Gastroesophageal sphincter (tissue), 4 donors: ENCODE measurements around the gene KIFC1. TPM values are rescaled to one million over a fixed set of nuclear protein-coding genes. Genes with fewer than 3 reads are reported as not detected.
"Not testable (repeated sequence)": the region's sequence is repeated elsewhere in the genome, so short reads cannot be mapped to it uniquely, and the experiment has no call there.

Source experiments
- ATAC-seq: fragments of 150-250 bp; one replicate; pipeline ENCODE4 v1.9.1; 2016; ENCODE audit warnings: mild to moderate bottlenecking, moderate library complexity
- H3K27ac ChIP-seq, 4 donors: fragments of 200-600 bp; sonication (generic) in 3 of 4; 1 replicate in 3 of 4; 2 replicates in 1 of 4; pipeline ENCODE4 v1.5.1; 2016 to 2019
- H3K27me3 ChIP-seq: fragments of 200-600 bp; sonication (generic); one replicate; pipeline ENCODE4 v1.5.1; 2019
- H3K36me3 ChIP-seq, 2 donors: fragments of 200-600 bp; sonication (generic); one replicate each; pipeline ENCODE4 v1.5.1; 2019; ENCODE audit warnings: control low read depth in 1 of 2
- H3K4me1 ChIP-seq, 3 donors: fragments of 200-600 bp; sonication (generic); 1 replicate in 2 of 3; 2 replicates in 1 of 3; pipeline ENCODE4 v1.5.1; 2016 to 2019; ENCODE audit warnings: control low read depth in 2 of 3
- H3K4me3 ChIP-seq, 2 donors: fragments of 200-600 bp; sonication (generic); one replicate each; pipeline ENCODE4 v1.5.1; 2019; ENCODE audit warnings: mild to moderate bottlenecking in 1 of 2, moderate library complexity in 1 of 2
- H3K9me3 ChIP-seq, 3 donors: fragments of 200-600 bp; sonication (generic); one replicate each; pipeline ENCODE4 v1.5.1; 2017 to 2019; ENCODE audit warnings: control low read depth in 2 of 3
- EP300 ChIP-seq: sonication (generic); formaldehyde crosslinking; IDR thresholded peaks from one replicate; pipeline ENCODE4 v1.6.1; 2017; ENCODE audit warnings: antibody characterized with exemption, mild to moderate bottlenecking
- POLR2A ChIP-seq, 2 donors: fragments of 450-650 bp; IDR thresholded peaks; one replicate each; pipeline ENCODE4 v1.6.1; 2017; ENCODE audit warnings: antibody characterized with exemption in 2 of 2, mild to moderate bottlenecking in 2 of 2, moderate library complexity in 1 of 2
- POLR2AphosphoS5 ChIP-seq: sonication (generic); formaldehyde crosslinking; IDR thresholded peaks from one replicate; pipeline ENCODE4 v1.6.1; 2017; ENCODE audit warnings: antibody characterized with exemption
- WGBS, 2 donors: methylation state at CpG; one replicate each; pipeline ENCODE4 v1.1.5; 2018; ENCODE audit warnings: low coverage in 1 of 2; 5-methylcytosine and 5-hydroxymethylcytosine counted together
- total RNA-seq, 4 donors: library from RNA; depleted of rRNA; stranded (reverse); fragments of >200 nt; gene quantifications; one replicate each; pipeline ENCODE4 v1.1.0, GENCODE V29; 2016
- TF ChIP-seq, protein P1 (sequence below), 4 experiments: fragments of 200-600 bp in 2 of 4; fragments of 450-650 bp in 2 of 4; sonication (generic) in 1 of 4; IDR thresholded peaks; one replicate each; pipeline ENCODE4 v1.5.1; 2017 to 2019; ENCODE audit warnings: antibody characterized with exemption in 4 of 4, mild to moderate bottlenecking in 2 of 4, moderate library complexity in 2 of 4

The KIFC1 gene, protein sequence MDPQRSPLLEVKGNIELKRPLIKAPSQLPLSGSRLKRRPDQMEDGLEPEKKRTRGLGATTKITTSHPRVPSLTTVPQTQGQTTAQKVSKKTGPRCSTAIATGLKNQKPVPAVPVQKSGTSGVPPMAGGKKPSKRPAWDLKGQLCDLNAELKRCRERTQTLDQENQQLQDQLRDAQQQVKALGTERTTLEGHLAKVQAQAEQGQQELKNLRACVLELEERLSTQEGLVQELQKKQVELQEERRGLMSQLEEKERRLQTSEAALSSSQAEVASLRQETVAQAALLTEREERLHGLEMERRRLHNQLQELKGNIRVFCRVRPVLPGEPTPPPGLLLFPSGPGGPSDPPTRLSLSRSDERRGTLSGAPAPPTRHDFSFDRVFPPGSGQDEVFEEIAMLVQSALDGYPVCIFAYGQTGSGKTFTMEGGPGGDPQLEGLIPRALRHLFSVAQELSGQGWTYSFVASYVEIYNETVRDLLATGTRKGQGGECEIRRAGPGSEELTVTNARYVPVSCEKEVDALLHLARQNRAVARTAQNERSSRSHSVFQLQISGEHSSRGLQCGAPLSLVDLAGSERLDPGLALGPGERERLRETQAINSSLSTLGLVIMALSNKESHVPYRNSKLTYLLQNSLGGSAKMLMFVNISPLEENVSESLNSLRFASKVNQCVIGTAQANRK
- under 1 TPM in 2 of 4 donors, not detected in 2; 0.67 to 0.79 TPM for total RNA-seq

DNA sequence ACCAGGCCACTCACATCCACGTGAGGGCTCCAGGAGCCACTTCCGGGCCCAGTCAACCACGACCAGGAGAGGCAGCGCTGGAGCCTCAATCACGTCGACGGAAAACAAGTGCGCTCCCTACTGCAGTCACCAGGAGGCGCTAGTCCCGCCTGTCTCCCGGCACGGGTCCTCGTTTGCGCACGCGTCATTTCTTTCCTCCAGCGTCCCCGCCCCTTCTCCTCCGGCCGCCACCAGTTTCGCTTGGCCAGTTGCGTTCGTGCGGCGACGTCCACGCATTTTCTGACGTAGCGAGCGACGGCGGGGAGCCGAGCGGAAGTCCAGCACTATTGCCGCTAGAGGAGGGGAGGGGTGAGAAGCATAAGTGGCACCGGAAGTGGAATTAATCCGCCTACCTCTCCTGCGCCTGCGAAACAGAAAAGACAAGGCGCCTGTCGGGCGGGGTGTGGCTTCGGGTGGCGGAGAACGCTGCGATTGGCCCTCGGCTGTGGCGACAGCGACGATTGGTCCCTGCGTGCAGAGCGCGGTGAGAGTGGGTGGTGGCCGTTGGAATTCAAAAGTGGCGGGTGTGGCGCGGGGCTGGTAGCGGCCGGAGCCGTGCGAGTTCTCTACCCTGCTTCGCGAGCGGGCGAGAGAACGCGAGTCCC lies at the start of gene KIFC1:
KIFC1 (plus strand) TSS at position 546 of the 644 bp plus-strand sequence. CDS start 163 bp downstream, outside the sequence.
- H3K27ac ChIP-seq: peak within 1 kb of the TSS; percentile 80 to 93 (median 92)
- H3K36me3 ChIP-seq: no peaks in the 10 kb centered on the region
- 0% methylated on average over 1 to 21 of the region's 67 CpGs for WGBS, 2 donors
- peaks cover 3 to 15% (median 10%) of the 10 kb centered on the region in 3 donors for H3K4me1 ChIP-seq
- no peaks in the 10 kb centered on the region for H3K9me3 ChIP-seq
- TF ChIP-seq POLR2AphosphoS5: peak; percentile 83
- TF ChIP-seq POLR2A (IDR thresholded peaks at IDR 0.05): no peak
- no peak for TF ChIP-seq EP300
- TF ChIP-seq, protein P1, sequence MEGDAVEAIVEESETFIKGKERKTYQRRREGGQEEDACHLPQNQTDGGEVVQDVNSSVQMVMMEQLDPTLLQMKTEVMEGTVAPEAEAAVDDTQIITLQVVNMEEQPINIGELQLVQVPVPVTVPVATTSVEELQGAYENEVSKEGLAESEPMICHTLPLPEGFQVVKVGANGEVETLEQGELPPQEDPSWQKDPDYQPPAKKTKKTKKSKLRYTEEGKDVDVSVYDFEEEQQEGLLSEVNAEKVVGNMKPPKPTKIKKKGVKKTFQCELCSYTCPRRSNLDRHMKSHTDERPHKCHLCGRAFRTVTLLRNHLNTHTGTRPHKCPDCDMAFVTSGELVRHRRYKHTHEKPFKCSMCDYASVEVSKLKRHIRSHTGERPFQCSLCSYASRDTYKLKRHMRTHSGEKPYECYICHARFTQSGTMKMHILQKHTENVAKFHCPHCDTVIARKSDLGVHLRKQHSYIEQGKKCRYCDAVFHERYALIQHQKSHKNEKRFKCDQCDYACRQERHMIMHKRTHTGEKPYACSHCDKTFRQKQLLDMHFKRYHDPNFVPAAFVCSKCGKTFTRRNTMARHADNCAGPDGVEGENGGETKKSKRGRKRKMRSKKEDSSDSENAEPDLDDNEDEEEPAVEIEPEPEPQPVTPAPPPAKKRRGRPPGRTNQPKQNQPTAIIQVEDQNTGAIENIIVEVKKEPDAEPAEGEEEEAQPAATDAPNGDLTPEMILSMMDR (IDR thresholded peaks at IDR 0.05): peak; percentile 78 to 98 (median 97)
- no peaks in the 10 kb centered on the region for H3K27me3 ChIP-seq
- peak; percentile 97 for ATAC-seq
- peak within 1 kb of the TSS; percentile 28 to 58 for H3K4me3 ChIP-seq

DNA sequence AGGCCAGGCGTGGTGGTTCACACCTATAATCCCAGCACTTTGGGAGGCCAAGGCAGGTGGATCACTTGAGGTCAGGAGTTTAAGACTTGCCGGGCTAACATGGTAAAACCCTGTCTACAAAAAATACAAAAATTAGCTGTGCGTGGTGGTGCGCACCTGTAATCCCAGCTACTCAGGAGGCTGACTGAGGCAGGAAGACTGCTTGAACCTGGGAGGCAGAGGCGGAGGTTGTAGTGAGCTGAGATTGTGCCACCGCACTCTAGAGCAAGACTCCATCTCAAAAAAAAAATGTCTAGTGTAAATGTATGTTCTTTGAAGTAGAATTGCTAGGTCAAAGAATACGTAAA lies 48.0 kb upstream of the KIFC1 start:
- not testable (repeated sequence) for H3K27ac ChIP-seq, H3K4me3 ChIP-seq, H3K27me3 ChIP-seq, ATAC-seq, H3K36me3 ChIP-seq, H3K9me3 ChIP-seq
- WGBS, 2 donors: 89 to 96% methylated on average over 4 to 5 of the region's 7 CpGs
- H3K4me1 ChIP-seq: peaks cover 0 to 13% (median 5%) of the 10 kb centered on the region in 3 donors

DNA sequence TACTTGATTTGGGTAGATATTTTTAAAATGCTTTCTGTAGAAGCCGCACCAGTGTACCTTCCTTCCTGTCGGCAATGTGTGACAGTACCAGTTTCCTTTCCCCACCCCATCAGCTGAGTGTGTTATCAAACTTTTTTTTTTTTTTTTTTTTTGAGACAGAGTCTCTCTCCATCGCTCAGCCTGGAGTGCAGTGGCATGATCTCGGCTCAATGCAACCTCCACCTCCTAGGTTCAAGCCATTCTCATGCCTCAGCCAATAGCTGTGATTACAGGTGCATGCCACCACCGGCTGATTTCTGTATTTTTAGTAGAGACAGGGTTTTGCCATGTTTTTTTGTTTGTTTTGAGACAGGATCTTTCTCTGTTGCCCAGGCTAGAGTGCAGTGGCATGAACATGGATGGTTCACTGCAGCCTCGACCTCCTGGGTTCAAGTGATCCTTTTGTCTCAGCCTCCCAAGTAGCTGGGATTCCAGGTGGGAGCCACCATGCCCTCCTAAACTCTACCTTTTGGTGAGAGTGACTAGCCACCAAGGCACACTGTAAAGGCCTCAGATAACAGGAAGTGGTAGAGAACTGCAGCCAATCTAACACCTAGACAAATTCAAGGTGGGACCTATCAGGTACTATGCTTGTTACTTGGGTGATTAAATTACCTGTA lies 47.5 kb upstream of the KIFC1 start:
- ATAC-seq: no peak
- peaks cover 0 to 13% (median 5%) of the 10 kb centered on the region in 3 donors for H3K4me1 ChIP-seq
- no peak overlapping the region for H3K27ac ChIP-seq
- no peaks in the 10 kb centered on the region for H3K9me3 ChIP-seq
- TF ChIP-seq POLR2AphosphoS5 (no peak), POLR2A (IDR thresholded peaks at IDR 0.05) (no peak), EP300 (no peak)
- TF ChIP-seq, protein P1 (IDR thresholded peaks at IDR 0.05): no peak
- H3K4me3 ChIP-seq: no peak overlapping the region
- whole genome bisulfite sequencing, 2 donors: 71 to 76% methylated on average over 3 to 5 of the region's 6 CpGs
- H3K27me3 ChIP-seq: no peaks in the 10 kb centered on the region
- no peaks in the 10 kb centered on the region for H3K36me3 ChIP-seq

DNA sequence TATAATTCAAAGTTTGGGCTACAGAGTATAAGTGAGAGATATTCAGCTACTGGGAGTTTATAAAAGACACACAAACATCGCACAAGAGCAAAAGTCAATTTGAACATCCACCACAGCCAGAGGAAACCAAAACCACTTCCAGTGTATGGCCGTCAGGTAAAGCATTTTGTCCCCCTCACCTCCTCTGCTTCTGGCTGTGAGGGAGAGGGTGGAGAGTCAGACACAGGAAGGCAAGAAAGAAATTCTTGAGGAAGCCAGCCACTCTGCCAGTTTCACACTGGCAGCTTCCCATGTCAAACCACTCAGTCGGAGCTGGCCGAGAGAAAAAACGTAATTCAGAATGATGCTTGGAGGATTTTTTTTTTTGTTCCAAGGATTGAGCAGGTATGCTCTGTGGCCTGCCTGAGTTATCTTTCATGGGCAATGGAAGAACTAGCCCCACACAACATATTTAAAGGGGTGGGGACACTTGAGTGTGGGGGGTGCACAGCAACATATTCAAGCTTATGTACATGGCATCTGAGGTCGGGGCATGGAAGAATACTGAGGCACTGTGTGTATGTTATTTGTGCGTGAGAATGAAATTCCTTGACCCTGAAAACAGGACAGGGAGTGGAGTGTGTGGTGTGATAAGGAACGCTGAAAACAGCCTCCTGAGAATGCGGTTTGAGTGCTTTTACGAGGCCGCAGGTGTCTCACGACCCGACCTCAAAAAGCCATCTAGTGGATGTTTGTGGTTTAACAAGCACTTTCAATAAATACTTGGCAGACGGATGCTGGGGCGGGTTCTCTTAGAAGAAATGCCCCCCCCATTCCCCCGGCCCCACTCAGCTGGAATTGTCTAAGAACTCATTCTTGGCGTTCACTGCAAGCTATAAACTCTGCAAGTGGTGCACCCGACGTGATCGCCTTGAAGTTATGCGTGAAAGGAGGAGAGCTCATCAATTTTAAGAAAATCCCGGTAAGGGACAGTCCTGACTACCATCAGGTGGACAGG lies 46.6 kb upstream of the KIFC1 start:
- peaks cover 0 to 13% (median 5%) of the 10 kb centered on the region in 3 donors for H3K4me1 ChIP-seq
- no peaks in the 10 kb centered on the region for H3K36me3 ChIP-seq
- no peak overlapping the region for H3K4me3 ChIP-seq
- ATAC-seq: peak; percentile 66
- H3K27ac ChIP-seq: peak overlapping the region in 2 of 4 donors; percentile 27 to 32
- no peaks in the 10 kb centered on the region for H3K27me3 ChIP-seq
- no peaks in the 10 kb centered on the region for H3K9me3 ChIP-seq
- TF ChIP-seq, protein P1 (IDR thresholded peaks at IDR 0.05): peak in 3 of 4 experiments; percentile 63 to 73 (median 72)
- no peak for TF ChIP-seq POLR2A (IDR thresholded peaks at IDR 0.05)
- TF ChIP-seq EP300: no peak
- no peak for TF ChIP-seq POLR2AphosphoS5
- WGBS, 2 donors: 21 to 23% methylated on average over 16 to 18 of the region's 22 CpGs

DNA sequence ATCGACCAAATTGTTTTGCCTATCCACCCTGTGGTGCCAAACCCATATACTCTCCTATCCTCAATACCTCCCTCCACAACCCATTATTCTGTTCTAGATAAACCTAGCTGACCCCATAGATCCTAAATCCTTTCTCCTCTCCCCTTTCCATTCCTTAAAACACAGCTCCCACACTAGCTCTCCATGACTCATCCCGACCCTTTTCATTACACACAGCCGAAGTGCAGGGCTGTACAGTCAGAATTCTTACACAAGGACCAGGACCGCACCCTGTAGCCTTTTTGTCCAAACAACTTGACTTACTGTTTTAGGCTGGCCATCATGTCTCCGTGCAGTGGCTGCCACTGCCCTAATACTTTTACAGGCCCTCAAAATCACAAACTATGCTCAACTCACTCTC lies 44.7 kb upstream of the KIFC1 start:
- 68 to 88% methylated on average over 4 to 5 of the region's 5 CpGs for WGBS, 2 donors
- not testable (repeated sequence) for H3K9me3 ChIP-seq, H3K27ac ChIP-seq, H3K27me3 ChIP-seq, H3K36me3 ChIP-seq, H3K4me3 ChIP-seq, ATAC-seq
- H3K4me1 ChIP-seq: peaks cover 0 to 13% (median 5%) of the 10 kb centered on the region in 3 donors
